Measurements from ENCODE around the gene HDX. TPM values are rescaled to one million over a fixed set of nuclear protein-coding genes. Genes with fewer than 3 reads are reported as not detected.

HDX gene
- total RNA-seq, 1 donor from 2014 or later = 1.8 TPM

DNA sequence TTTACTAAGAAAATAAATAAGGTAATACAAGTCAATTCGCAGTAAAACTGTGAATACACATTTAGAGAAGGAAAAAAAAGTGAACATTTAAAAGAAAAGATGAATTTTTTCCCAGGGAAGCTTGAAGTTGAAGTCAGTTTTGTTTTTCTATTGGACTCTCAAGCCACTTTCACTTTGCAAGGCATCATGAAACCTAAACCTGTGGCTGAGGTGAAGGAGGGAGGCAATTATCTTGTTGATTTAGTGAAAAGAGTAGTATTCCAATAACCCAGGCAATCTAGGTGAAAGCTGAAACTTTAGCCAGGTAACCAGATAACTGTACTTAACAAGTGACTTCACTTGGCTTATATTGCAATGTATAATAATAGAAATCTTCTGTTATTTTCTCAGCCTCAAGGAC, 138.6 kb downstream of the HDX start:
- DNase-seq (ENCODE audit: low read depth) = no peak
- TF ChIP-seq, protein P1, sequence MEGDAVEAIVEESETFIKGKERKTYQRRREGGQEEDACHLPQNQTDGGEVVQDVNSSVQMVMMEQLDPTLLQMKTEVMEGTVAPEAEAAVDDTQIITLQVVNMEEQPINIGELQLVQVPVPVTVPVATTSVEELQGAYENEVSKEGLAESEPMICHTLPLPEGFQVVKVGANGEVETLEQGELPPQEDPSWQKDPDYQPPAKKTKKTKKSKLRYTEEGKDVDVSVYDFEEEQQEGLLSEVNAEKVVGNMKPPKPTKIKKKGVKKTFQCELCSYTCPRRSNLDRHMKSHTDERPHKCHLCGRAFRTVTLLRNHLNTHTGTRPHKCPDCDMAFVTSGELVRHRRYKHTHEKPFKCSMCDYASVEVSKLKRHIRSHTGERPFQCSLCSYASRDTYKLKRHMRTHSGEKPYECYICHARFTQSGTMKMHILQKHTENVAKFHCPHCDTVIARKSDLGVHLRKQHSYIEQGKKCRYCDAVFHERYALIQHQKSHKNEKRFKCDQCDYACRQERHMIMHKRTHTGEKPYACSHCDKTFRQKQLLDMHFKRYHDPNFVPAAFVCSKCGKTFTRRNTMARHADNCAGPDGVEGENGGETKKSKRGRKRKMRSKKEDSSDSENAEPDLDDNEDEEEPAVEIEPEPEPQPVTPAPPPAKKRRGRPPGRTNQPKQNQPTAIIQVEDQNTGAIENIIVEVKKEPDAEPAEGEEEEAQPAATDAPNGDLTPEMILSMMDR (conservative IDR thresholded peaks at IDR 0.05; ENCODE audit: low read depth, low read length) = no peak

DNA sequence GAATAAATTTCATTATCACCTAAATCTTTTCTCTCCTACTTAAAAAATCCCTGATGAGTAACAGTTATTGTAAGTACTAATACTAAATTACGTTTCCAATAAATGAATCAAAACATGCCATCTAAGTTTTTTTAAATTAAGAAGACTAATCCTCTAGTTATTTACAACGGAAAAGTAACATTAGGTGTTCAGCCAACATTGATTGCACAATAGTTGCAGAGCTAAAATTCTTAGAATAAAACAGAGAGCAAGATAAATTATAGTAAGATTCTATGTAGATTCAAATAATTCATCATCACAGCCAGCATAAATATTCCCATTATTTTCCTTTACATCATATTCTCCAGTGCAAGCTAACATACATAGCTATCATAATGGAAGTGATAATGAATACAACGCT, 139.2 kb downstream of the HDX start:
- H3K4me3 ChIP-seq (ENCODE audit: low read depth, low read length) = no peak overlapping the region
- no peak for DNase-seq (ENCODE audit: low read depth)
- TF ChIP-seq, protein P1 (conservative IDR thresholded peaks at IDR 0.05; ENCODE audit: low read depth, low read length) = no peak

More for the DNA sequence above, 138.6 kb downstream of the HDX start:
- H3K4me3 ChIP-seq (ENCODE audit: low read depth, low read length) = no peak overlapping the region

DNA sequence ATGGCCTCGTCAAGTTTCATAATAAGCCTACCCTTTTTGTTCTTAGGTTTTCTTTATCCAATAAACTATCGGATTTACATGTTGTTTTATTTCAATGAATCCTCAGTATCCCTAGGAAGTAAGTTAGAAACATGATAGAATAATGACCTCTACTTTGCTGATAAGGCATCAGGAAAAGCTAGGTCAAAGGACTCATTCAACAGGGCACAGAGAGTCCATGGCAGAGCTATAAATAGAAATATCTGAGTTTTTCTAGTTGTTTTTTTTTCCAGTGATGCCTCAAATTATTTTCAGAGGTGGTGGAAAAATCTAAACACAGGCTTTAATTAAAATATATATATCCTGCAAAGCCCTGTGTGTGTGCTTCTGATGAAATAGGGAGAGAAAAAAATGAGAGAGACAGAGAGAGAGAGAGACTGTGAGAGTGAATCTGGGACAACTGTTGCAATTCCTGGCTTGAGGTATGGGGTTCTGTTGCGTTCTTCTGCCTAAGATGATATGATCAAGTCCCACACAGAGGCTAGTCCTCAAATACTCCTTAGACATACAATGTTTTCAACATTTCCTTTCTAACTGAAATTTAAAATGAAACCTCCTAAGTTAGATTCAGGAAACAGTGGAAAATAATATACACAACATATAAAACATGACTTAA, 139.9 kb downstream of the HDX start:
- no peak for DNase-seq (ENCODE audit: low read depth)
- TF ChIP-seq, protein P1 (conservative IDR thresholded peaks at IDR 0.05; ENCODE audit: low read depth, low read length) = no peak
- no peak overlapping the region for H3K4me3 ChIP-seq (ENCODE audit: low read depth, low read length)

DNA sequence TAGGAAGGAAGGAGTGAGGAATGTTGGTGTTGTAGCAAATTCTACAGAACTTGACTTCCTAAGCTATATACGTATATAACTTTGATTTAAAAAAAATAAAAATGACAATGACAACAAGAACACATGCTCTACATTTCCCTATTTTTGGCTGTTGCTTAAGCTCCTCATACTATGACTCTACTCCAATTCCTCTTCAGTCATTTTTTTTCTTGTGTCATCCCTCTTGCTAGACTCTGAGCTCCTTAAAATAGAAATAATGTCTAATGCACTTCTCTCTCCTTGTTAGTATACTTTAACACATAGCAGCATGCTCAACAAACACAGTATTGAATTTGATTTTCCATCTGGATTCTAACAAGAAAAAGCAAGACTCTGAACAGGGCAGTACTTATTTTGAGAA, 144.0 kb downstream of the HDX start:
- H3K4me3 ChIP-seq (ENCODE audit: low read depth, low read length) = no peak overlapping the region
- no peak for DNase-seq (ENCODE audit: low read depth)
- TF ChIP-seq, protein P1 (conservative IDR thresholded peaks at IDR 0.05; ENCODE audit: low read depth, low read length) = no peak

DNA sequence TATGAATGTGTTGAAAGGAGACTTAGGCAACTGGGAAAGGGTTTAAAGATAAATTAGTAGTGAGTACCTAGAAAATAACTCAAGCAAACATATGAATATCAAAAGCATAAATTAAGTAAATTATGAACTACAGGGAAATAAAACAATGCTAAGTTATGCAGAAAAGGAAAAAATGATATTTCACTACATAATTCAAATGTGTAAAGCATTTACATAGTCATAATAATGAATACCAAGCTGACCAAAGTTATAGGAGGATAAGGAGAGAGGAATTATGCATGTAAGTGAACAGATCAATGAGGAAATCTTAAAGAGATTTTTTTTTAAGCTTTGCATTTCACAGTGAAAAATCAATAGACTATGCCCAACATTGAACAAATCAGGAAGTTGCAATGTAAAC, 145.0 kb downstream of the HDX start:
- TF ChIP-seq, protein P1 (conservative IDR thresholded peaks at IDR 0.05; ENCODE audit: low read depth, low read length) = no peak
- no peak for DNase-seq (ENCODE audit: low read depth)
- no peak overlapping the region for H3K4me3 ChIP-seq (ENCODE audit: low read depth, low read length)

DNA sequence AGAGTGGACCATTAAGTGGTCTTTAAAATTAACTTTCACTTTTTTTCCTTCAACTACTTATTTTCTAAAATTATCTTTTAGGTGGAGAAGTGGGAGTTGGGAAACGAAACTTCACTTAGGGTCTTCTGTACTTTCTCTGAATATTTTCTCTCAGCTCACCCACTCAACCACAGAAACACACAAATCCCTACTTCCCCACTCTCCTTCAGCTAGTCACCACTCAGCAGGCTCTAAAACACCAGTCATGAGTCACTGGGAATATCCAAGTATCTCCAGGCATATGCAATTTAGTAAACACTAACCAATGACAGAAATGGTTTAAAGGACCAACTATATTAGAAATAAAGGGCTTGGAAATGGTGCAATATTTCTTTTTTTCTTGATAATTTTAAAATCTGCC, 161.3 kb downstream of the HDX start:
- DNase-seq (ENCODE audit: low read depth) = peak; percentile 18

More for the DNA sequence above, 161.3 kb downstream of the HDX start:
- no peak overlapping the region for H3K4me3 ChIP-seq (ENCODE audit: low read depth, low read length)
- TF ChIP-seq, protein P1 (conservative IDR thresholded peaks at IDR 0.05; ENCODE audit: low read depth, low read length) = no peak
